Fibroblast of lung (primary cell): ENCODE results near the gene LRRK2. TPM values are rescaled to one million over a fixed set of nuclear protein-coding genes. Genes with fewer than 3 reads are reported as not detected.
A peak's percentile ranks its signal among the peaks of the same experiment; 100 is the strongest.

Experiments
- DNase-seq, 2 donors: peaks; one replicate each; pipeline versions ENCODE4 v3.0.0 to v3.0.0-alpha.2; 2010; ENCODE audit warnings: low read depth in 2 of 2
- H2AFZ ChIP-seq: 2 replicates; pipeline ENCODE4 v1.5.1; 2012; ENCODE audit warnings: low read length, control low read depth, inconsistent platforms
- H3K27ac ChIP-seq: 2 replicates; pipeline ENCODE4 v1.5.1; 2011; ENCODE audit warnings: low read length, control low read depth; ENCODE audit not compliant: insufficient read depth
- H3K27me3 ChIP-seq: 2 replicates; pipeline ENCODE4 v1.5.1; 2011; ENCODE audit warnings: mild to moderate bottlenecking, low read length; ENCODE audit not compliant: control insufficient read depth, insufficient read depth
- H3K36me3 ChIP-seq: 2 replicates; pipeline ENCODE4 v1.5.1; 2011; ENCODE audit warnings: low read length; ENCODE audit not compliant: control insufficient read depth, insufficient read depth
- H3K4me1 ChIP-seq: 2 replicates; pipeline ENCODE4 v1.5.1; 2011; ENCODE audit warnings: low read length; ENCODE audit not compliant: control insufficient read depth, insufficient read depth; ENCODE audit errors: extremely low read depth
- H3K4me2 ChIP-seq: 2 replicates; pipeline ENCODE4 v1.5.1; 2011; ENCODE audit warnings: low read length, control low read depth; ENCODE audit not compliant: insufficient read depth; ENCODE audit errors: extremely low read depth
- H3K4me3 ChIP-seq, 4 experiments: fragments of 200-600 bp in 1 of 4; sonication (generic) in 1 of 4; replicated peaks in 1 of 4; 2 replicates each; pipeline ENCODE4 v1.5.1; 2011 to 2016; ENCODE audit warnings: low read length in 4 of 4, low read depth in 3 of 4, mild to moderate bottlenecking in 3 of 4, control low read depth in 2 of 4, inconsistent platforms in 1 of 4, mixed read lengths in 1 of 4; ENCODE audit not compliant: insufficient read depth in 1 of 4; ENCODE audit errors: control extremely low read depth in 1 of 4
- H3K79me2 ChIP-seq: 2 replicates; pipeline ENCODE4 v1.5.1; 2012; ENCODE audit warnings: mild to moderate bottlenecking, low read length, inconsistent platforms; ENCODE audit not compliant: control insufficient read depth, insufficient read depth
- H3K9ac ChIP-seq: 2 replicates; pipeline ENCODE4 v1.5.1; 2011; ENCODE audit warnings: mild to moderate bottlenecking, low read length, control low read depth; ENCODE audit not compliant: insufficient read depth
- H3K9me3 ChIP-seq: 2 replicates; pipeline ENCODE4 v1.5.1; 2012; ENCODE audit warnings: low read depth, low read length; ENCODE audit not compliant: control insufficient read depth, insufficient read depth
- H4K20me1 ChIP-seq: 2 replicates; pipeline ENCODE4 v1.5.1; 2011; ENCODE audit warnings: low read length; ENCODE audit not compliant: control insufficient read depth, insufficient read depth; ENCODE audit errors: extremely low read depth
- CTCF ChIP-seq, 2 donors: IDR thresholded peaks in 1 of 2; conservative IDR thresholded peaks in 1 of 2; 1 replicate in 1 of 2; 2 replicates in 1 of 2; pipeline ENCODE4 v1.5.1; 2011 to 2012; ENCODE audit warnings: low read length in 2 of 2, control low read depth in 1 of 2, inconsistent platforms in 1 of 2, low read depth in 1 of 2, mild to moderate bottlenecking in 1 of 2
- EZH2 ChIP-seq: IDR thresholded peaks from 2 replicates; pipeline ENCODE4 v1.5.1; 2012; ENCODE audit warnings: low read length, control low read depth, mild to moderate bottlenecking; ENCODE audit errors: missing control alignments
- polyA plus RNA-seq, 2 donors: library from polyadenylated mRNA; depleted of rRNA in 1 of 2; stranded (reverse) in 1 of 2; unstranded in 1 of 2; fragments of >200 nt; gene quantifications; 2 replicates each; pipeline ENCODE4 v1.2.1, GENCODE V29; 2011 to 2012; ENCODE audit warnings: missing spikeins in 1 of 2
- total RNA-seq: library from RNA; depleted of rRNA; stranded (reverse); fragments of >200 nt; gene quantifications from 2 replicates; pipeline ENCODE4 v1.2.1, GENCODE V29; 2014

Gene LRRK2
- total and polyA plus RNA-seq, 2 donors (not counting 1 experiment from before 2014, with no cell fraction given), result 2.2 to 14.0 TPM

GRCh38 chr12:40253936-40254335 lies 29.1 kb downstream of the LRRK2 start:
- Histone ChIP-seq H3K4me1 (no peaks in the 10 kb centered on the region), H4K20me1 (no peaks in the 10 kb centered on the region), H3K36me3 (no peaks in the 10 kb centered on the region), H3K4me3 (no peak overlapping the region), H3K4me2 (no peak overlapping the region), H3K79me2 (no peaks in the 10 kb centered on the region), H3K27ac (no peak overlapping the region), H3K9me3 (no peaks in the 10 kb centered on the region), H2AFZ (no peak overlapping the region), H3K27me3 (no peaks in the 10 kb centered on the region), H3K9ac (no peak overlapping the region)
- peak; percentile 62 to 65 for DNase-seq
- TF ChIP-seq CTCF (conservative IDR thresholded peaks at IDR 0.05 in 1 of 2, IDR thresholded peaks at IDR 0.05 in 1 of 2; ENCODE audit: low read depth in 1 of 2, low read length in 2 of 2) (no peak), EZH2 (no peak)

GRCh38 chr12:40254455-40255085 lies 29.8 kb downstream of the LRRK2 start:
- no peak overlapping the region for H3K9ac ChIP-seq
- H3K79me2 ChIP-seq, result no peaks in the 10 kb centered on the region
- no peaks in the 10 kb centered on the region for H3K4me1 ChIP-seq
- no peak for DNase-seq
- H3K27me3 ChIP-seq, result no peaks in the 10 kb centered on the region
- no peaks in the 10 kb centered on the region for H3K9me3 ChIP-seq
- H3K36me3 ChIP-seq, result no peaks in the 10 kb centered on the region
- H2AFZ ChIP-seq, result no peak overlapping the region
- H4K20me1 ChIP-seq, result no peaks in the 10 kb centered on the region
- no peak for TF ChIP-seq EZH2
- no peak for TF ChIP-seq CTCF (conservative IDR thresholded peaks at IDR 0.05 in 1 of 2, IDR thresholded peaks at IDR 0.05 in 1 of 2; ENCODE audit: low read depth in 1 of 2, low read length in 2 of 2)
- H3K27ac ChIP-seq, result no peak overlapping the region
- no peak overlapping the region for H3K4me3 ChIP-seq
- no peak overlapping the region for H3K4me2 ChIP-seq

- Histone ChIP-seq H3K79me2 (no peaks in the 10 kb centered on the region), H3K4me2 (no peak overlapping the region), H3K27me3 (no peaks in the 10 kb centered on the region), H3K9ac (no peak overlapping the region), H2AFZ (peak overlapping the region; percentile 44), H3K4me3 (no peak overlapping the region), H3K4me1 (no peaks in the 10 kb centered on the region), H3K27ac (no peak overlapping the region), H4K20me1 (no peaks in the 10 kb centered on the region), H3K9me3 (no peaks in the 10 kb centered on the region), H3K36me3 (no peaks in the 10 kb centered on the region)
- TF ChIP-seq EZH2 (no peak), CTCF (conservative IDR thresholded peaks at IDR 0.05 in 1 of 2, IDR thresholded peaks at IDR 0.05 in 1 of 2; ENCODE audit: low read depth in 1 of 2, low read length in 2 of 2) (no peak)
- DNase-seq, result peak in 1 of 2 donors; percentile 27
These were observed 33.6 kb downstream of the LRRK2 start for GRCh38 chr12:40258371-40258770.
